GM18498 (cell line): ENCODE data around the gene ANTKMT.
"Not testable (repeated sequence)": the region's sequence is repeated elsewhere in the genome, so short reads cannot be mapped to it uniquely, and the experiment has no call there.

Experiments used
- ATAC-seq: cut with Tn5 transposase; IDR thresholded peaks from one replicate; pipeline ENCODE4 v1.9.1; 2021; ENCODE audit warnings: mild to moderate bottlenecking, moderate library complexity; ENCODE audit not compliant: unreplicated experiment

ANTKMT gene

DNA sequence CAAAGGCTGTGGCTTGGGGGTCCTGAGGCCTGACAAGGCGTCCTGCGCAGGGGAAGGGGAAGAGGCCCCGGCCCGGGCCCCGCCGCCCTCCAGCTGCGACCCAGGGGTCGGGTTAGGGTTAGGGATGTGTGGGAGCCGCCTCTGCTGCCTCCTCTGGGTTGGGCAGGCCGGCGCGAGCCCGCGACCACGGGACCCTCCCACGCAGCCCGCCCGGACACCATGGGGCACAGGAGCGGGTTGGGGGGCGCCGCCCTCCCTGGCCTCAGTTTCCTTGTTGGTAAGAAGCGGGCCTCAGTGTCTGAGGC lies 19.5 kb downstream of the ANTKMT start:
- peak; percentile 16 for ATAC-seq

DNA sequence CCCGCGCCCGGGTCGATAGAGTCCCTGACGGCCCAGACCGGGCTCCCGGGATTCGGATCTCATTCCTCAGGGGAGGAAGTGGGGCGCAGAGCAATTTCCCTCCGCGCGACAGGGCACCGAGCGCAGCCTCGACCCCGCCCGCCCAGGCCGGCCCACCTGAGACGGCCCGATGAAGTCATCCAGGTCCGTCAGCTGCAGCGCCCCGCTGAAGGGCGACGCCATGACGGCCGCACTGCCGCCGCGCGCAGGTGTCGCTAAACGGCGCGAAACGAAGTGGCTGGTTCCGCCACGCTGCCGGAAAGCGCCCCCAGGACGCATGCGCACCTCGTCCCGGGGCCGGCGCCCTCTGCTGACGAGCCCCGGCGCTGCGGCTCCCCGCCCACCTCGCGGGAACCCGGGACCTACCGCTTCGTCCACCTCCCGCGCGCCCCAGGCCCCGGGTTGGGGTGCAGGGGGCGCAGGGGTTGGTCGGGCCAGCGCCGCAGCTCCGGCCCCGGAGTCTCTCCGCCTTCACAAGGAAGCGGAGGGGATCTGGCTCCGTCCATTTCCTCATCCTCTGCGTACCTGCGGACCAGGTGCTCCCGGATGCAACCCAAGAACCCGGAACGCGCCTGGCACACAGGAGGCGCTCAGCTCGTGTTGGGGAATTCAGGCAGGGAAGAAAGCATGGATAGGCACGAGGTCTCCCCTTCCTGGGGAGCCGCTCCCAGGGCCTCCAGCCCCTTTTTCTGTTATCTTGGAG lies 20.0 kb downstream of the ANTKMT start, which contains the start of gene CIAO3:
Gene CIAO3 (minus strand): TSS at position 234 of the 742 bp plus-strand sequence. CDS start 12 bp downstream, at position 222.
- ATAC-seq, result peak; percentile 85

DNA sequence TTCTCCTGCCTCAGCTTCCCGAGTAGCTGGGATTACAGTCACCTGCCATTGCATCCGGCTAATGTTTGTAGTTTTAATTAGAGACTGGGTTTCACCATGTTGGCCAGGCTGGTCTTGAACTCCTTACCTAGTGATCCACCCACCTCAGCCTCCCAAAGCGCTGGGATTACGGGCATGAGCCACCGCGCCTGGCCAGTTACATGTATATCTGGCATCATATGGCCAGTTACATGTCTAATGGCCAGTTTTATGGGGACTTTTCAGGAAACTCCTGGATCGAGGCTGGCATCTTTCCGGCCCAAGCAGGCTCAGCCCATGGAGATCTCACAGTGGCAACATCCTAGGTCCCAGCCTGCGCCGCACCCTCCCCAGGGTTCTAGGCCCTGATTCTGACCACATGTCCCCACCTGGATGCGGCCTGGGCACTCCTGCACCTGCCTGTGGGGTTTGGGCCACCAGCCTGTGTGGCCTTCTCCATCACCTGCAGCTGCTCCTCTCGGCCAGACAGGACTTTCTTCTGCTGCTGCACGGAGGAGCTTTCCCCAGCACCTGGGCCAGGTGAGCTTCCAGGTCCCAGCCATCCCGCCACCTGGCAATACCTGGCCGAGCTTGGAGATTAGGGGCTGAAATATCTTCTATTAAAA lies 21.2 kb downstream of the ANTKMT start:
- ATAC-seq, result no peak

DNA sequence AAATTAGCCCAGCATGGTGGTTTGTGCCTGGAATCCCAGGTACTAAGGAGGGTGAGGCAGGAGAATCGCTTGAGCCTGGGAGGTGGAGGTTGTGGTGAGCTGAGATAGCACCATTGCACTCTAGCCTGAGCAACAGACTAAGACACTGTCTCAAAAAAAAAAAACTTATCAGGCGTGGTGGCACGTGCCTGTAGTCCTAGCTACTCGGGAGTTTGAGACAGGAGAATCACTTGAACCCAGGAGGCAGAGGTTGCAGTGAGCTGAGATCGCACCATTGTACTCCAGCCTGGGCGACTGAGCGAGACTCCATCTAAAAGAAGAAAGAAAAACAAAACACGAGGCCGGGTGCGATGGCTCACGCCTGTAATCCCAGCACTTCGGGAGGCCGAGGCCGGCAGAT lies 21.9 kb downstream of the ANTKMT start:
- ATAC-seq, result not testable (repeated sequence)

DNA sequence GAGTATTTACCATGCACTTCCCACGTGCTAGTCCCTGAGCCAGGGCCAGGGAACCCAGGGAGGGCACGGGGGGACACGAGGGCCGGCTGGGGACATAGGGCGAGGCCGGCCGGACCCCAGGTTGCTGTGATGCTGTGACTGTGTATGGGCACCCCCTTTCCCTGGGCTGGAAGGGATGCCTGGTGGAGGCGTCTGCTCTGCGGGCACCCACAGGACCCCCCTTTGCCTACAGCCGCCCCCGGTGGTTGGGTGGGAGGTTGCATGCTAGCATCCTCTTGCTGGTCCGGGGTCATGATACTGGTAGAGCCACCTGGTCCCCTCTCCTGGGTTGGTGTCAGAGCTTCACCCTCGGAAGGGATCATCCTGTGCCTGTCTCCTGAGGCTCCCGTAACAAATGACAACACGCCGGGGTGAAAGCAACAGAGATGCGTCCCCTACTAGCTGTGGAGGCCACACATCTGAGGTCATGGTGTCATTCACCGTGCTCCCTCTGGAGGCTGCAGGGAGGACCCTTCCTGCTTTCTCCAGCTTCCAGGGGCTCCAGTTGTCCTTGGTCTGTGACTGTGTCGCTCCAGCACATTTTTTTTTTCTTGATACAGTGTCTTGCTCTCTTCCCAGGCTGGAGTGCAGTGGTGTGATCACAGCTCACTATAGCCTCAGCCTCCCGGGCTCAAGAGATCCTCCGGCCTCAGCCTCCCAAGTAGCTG lies 23.0 kb downstream of the ANTKMT start:
- ATAC-seq, result no peak

DNA sequence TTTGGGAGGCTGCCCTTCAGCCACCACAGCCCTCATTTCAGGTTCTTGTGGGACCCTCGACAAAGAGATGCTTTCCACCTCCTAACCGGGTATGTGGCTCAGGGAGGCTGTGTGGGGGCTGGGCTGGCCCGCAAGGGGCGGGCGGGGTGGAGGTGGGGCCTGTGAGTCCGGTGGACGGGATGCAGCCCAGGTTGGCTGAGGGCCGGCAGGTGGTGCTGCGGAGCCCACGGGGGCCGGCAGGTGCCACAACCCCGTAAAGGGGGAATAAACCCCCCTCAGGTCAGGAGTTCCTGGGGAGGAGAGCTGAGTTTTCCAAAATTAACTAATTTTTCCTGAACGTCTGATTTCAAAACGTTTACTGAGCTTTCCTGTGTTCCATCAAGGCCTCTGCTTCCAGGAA lies 24.8 kb downstream of the ANTKMT start:
- no peak for ATAC-seq

DNA sequence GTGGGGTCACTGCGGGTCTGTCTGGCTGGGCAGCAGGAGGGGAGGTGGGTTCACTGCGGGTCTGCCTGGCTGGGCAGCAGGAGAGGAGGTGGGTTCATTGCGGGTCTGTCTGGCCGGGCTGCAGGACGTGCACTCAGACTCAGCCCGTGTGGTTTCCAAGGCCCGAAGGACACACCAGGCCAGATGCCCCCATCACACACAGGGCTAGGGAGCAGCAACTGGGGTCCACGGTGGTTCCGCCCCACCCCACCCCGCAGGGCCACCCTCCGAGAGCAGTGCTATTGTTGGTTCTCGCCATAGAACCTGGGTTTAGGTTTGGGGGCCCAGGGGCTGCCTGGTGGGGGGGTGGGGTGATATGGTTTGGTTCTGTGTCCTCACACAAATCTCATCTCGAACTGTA lies 25.7 kb downstream of the ANTKMT start:
- no peak for ATAC-seq

DNA sequence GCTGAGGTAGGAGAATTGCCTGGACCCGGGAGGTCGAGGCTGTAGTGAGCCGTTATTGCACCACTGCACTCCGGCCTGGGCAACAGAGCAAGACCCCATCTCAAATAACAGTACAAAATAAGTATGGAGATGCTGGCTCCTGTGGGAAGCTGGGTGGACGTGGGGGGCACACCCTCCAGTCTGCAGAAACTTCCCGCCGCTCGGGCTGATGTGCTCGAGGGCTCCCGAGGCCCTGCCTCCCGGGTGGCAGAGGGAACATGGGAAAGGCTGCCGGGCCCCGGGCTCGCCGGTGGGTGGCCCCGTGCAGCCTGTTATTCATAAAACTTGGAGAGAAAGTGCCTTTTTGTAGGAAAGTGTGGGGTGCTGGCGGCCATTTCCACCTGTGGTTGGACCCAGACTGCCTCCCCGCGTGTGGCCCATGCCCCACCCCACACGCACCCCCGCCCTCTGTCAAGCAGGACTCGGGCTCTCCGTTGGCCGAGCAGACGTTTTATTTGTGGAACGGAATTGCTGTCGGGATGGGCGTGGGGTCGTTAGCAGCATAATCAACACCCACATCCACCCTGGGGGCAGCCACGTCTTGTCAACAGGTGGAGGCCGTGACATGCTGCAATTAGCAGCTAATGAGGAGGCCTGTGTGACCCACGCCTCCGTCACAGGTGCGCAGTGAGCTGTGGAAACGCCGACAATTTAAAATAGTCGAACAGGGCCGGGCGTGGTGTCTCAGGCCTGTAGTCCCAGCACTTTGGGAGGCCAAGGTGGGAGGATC lies 27.2 kb downstream of the ANTKMT start:
- ATAC-seq, result no peak

DNA sequence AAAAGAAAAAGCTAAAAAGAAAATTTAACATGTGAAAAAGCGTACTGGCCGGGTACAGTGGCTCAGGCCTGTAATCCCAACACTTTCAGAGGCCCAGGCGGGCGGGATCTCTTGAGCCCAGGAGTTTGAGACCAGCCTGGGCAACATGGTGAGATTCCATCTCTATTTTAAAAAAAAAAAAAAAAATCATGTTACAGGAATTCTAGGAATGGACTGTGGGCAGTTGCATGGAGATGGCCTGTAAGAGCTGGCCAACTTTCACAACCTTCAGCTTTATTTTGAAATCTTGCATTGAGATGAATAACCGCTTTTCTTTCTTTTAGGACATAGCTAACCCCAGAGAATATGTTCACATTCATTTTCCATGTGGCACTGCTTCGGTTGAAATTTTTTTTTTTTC lies 28.1 kb downstream of the ANTKMT start:
- ATAC-seq, result no peak

DNA sequence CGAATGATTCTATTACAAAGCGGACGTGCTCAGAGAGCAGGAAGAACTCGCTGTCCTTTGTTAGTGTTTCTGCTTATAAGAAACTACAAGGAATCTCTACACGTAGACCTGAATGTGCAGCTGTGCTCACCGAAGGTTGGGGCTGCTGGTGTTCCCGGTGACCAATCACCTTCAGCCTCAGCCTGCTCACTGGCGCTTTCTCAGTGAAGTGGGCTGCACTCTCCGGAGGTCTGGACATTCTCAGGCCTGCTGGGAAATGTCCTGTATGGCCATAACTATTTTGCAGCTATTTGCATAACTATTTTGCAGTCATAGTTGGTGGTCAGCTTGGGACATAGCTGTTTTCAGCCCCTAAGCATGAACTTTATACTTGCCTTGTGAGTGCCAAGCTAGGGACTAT lies 29.5 kb downstream of the ANTKMT start:
- ATAC-seq, result no peak

DNA sequence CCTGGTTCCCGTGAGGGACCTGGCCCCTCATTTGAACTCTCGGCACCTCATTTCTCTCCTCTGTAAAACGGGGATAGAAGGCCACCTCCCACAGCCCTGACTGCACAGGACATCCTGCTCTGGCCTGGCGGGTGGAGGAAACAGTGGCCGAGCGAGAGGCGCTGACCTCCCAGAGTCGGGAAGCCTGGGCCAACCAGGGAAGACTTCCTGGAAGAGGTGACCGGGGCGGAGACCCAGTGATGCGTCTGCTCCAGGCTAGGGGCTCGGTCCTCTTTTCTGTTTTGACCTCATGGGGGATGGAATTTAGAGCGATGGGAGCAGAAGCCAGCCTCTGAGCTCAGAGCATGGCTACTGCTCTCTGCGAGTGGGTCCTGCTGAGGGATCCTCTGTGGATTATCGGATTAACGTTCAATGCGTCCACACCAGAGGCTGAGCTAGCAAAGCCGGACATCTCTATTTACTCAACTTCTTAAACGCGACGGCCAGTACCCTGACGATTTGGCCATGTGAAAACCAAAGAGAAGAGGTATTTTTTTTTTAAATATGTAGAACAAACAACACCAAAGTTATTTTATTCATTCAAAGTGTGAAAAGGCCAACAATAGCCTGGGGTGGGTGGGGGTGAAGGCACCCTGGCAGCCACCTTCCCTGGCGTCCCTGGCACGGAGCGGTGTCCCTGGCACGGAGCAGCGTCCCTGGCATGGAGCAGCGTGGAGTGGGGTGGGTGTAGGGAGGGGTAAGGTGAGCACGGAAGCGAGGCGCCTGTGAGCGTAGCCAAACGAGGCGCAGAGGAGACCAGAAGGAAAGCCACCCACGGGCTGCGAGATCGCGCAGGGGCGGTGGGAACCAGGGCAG lies 30.4 kb downstream of the ANTKMT start:
- no peak for ATAC-seq

DNA sequence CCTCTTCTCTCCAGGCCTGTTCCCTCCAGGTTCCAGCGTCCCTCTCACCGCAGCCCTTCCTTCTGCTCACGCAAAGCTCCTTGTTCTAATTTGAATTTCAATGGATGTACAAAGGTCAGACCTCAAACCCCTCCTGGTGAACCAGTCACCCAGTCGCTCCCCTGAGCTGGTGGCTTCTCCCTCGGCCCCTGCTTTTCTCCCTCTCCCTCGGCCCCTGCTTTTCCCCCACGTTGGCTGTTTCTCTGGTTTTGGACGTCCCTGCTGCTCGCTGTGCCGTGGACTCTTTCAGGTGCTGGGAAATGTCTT lies 31.0 kb downstream of the ANTKMT start:
- ATAC-seq, result no peak

DNA sequence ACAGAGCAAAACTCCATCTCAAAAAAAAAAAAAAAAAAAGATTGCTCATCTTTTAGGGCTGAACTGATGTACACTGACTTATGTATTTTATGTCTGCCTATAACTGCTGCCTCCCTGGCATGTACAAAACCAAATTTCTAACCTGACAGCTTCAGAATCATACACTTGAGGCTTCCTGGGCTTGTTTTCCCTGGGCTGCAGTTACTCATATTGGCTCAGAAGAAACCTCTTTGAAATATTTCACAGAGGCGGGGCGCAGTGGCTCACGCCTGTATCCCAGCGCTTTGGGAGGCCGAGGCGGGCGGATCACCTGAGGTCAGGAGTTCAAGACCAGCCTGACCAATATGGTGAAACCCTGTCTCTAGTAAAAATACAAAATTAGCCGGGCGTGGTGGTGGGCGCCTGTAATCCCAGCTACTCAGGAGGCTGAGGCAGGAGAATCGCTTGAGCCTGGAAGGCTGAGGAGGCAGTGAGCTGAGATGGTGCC lies 33.2 kb downstream of the ANTKMT start:
- ATAC-seq, result not testable (repeated sequence)

DNA sequence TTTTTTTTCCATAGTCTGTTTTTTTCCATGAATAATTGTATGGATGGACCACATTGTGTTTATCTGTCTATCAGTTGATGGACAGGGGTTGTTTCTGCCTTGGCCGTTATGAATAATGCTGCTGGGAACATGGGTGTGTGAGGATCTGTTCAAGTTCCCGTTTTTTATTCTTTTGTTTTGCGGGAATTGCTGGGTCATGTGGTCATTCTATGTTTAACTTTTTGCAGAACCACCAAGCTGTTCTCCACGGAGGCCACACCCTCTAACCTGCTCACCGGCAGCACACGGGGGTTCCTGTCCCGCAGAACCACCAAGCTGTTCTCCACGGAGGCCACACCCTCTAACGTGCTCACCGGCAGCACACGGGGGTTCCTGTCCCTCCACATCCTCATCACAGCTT lies 33.7 kb downstream of the ANTKMT start:
- no peak for ATAC-seq

DNA sequence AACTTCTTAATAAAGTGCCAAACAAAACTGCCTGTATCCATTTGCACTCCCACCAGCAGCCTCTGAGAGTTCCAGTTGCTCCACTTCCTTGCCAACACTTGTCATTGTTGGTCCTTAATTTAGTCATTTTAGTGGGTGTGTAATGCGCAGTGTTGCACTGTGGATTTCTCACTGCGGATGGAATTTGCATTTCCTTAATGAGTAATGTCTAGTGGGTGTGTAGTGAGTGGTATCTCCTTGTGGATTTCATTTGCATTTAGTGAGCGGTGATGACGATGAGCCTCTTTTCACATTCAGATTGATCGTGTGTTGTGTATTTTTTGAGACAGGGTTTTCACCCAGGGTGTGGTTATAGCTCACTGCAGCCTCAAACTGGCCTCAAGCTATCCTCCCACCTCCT lies 35.5 kb downstream of the ANTKMT start:
- ATAC-seq, result no peak

DNA sequence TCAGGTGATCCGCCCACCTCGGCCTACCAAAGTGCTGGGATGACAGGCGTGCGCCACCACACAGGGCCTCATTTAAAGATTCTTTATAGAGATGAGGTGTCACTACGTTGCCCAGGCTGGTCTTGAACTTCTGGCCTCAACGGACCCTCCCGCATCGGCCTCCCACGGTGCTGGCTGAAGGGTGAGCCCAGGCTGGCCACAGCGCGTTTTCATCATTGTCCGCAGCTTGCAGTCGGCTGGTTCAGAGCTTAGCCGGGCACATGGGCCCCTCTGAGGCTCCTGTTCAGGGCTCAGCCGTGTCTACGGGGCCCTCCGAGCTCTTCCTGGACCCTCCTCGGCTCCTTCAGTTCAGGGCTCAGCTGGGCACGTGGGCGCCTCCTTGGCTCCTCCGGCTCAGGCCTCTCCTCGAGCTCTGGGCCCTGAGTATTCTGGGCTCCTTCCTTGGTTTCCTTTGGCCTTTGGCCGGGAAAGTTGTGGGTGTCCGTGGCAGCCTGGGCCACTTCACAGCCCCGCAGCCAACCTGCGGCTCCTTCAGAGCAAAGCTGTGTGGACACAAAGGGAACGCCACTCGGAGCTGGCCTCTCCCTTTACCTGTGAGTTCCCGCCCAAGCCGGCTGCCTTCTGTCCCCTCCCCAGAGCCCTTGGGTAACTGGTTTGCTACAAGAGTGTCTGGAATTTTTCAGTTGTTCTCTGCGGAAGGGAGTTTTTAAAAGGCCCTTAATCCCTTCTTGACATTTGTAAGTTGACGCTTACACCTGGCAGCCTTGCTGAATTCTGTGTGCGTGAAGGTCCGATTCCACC lies 38.4 kb downstream of the ANTKMT start:
- ATAC-seq, result no peak

DNA sequence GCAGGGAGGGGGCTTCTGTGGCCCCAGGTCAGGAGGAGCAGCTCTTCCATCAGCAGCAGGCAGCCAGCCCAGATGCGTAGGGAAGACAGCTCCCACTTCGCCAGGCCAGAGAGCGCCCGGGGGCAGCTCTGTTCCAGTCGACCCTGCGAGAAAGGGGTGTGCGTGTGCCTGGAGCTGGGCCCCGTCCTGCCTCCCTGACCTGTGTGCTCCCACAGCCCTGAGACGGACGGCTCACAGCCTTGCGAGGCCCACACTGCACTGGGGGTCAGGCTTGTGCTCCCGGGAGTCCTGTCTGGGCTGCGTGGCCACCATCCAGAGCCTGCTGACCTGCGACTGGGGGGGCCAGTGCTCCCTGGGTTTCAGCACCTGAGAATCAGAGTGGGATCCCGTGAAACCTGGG lies 39.1 kb downstream of the ANTKMT start:
- ATAC-seq, result no peak

DNA sequence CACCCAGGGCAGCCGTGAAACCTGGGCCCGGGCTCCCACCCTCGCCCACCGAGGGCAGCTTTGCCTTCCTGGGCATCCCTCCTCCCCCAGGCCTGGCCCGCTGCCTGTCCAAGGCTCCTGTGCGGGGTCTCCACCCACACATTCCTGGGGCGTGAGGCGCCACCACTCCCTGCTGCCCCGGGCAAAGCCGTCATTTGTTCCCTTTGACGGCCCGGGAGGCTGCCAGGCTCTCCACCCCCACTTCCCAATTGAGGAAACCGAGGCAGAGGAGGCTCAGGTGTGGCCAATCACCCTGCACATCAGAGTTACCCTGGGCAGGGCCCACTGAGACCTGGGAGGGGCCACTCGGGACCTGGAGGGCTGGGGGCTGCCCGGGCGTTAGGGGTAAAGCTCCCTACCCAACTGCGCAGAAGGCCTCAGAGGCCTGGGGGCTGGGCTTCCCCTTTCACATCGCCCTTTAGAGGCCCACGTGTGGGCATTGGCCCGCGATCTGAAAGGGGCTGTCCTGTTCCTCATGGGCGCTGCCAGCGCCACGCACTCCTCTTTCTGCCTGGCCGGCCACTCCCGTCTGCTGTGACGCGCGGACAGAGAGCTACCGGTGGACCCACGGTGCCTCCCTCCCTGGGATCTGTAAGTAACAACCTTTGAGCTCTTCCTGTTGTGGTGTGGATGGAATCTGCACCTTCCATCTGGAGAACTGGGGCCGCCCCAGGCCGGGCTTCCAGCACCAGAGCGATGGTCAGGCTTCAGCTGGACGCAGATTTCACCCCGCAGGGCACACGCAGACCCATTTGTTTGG lies 39.8 kb downstream of the ANTKMT start, which contains the start of gene MSLN:
Gene MSLN (plus strand): TSS at position 190 of the 799 bp plus-strand sequence. CDS start 1,947 bp downstream, outside the sequence.
- ATAC-seq, result no peak
